ENCODE data around the gene SCN1B. TPM values are rescaled to one million over a fixed set of nuclear protein-coding genes. Genes with fewer than 3 reads are reported as not detected.

The SCN1B gene
- total RNA-seq, 6 experiments from 2014 or later: 2.6 to 4.9 (median 3.6) TPM

- ATAC-seq (no peak), DNase-seq (no peak)
- Histone ChIP-seq H3K4me3 (peak overlapping the region; percentile 7 to 51 (median 9)), H3K4me1 (peaks cover 0 to under 1% (median 0%) of the 10 kb centered on the region in 4 donors), H3K36me3 (peaks cover 0 to 4% (median 2%) of the 10 kb centered on the region in 4 donors), H3K27ac (no peak overlapping the region), H3K27me3 (no peaks in the 10 kb centered on the region), H3K9me3 (no peaks in the 10 kb centered on the region)
- TF ChIP-seq CTCF (IDR thresholded peaks at IDR 0.05): no peak
- no peak for TF ChIP-seq POLR2A (IDR thresholded peaks at IDR 0.05)
- intact Hi-C loops (cut with DNase I): no loop called here
- 50% methylated on average over 1 of the region's 11 CpGs for WGBS (ENCODE audit: insufficient coverage, low coverage, low lambda C conversion rate, missing lambda C conversion rate)
Observed at GRCh38 chr19:35029737-35030256, 473 bp upstream of the SCN1B start.

GRCh38 chr19:35031072-35031881 is 1.0 kb downstream of the SCN1B start:
- Histone ChIP-seq H3K27ac (no peak overlapping the region), H3K27me3 (no peaks in the 10 kb centered on the region), H3K4me3 (peak overlapping the region; percentile 32 to 51 (median 40)), H3K4me1 (peaks cover 0 to 6% (median 0%) of the 10 kb centered on the region in 4 donors), H3K36me3 (peaks cover 0 to 4% (median 1%) of the 10 kb centered on the region in 4 donors), H3K9me3 (no peaks in the 10 kb centered on the region)
- intact Hi-C loops (cut with DNase I): no loop called here
- TF ChIP-seq POLR2A (IDR thresholded peaks at IDR 0.05): no peak
- no peak for TF ChIP-seq CTCF (IDR thresholded peaks at IDR 0.05)
- WGBS (ENCODE audit: insufficient coverage, low coverage, low lambda C conversion rate, missing lambda C conversion rate): 10% methylated on average over 31 of the region's 31 CpGs
- peak in 3 of 4 donors; percentile 5 to 15 (median 6) for ATAC-seq
- DNase-seq: no peak

GRCh38 chr19:35032356-35032865 is 2.1 kb downstream of the SCN1B start:
- ATAC-seq: no peak
- Histone ChIP-seq H3K4me1 (peaks cover 0 to 6% (median 0%) of the 10 kb centered on the region in 4 donors), H3K27me3 (no peaks in the 10 kb centered on the region), H3K36me3 (peaks cover 0 to 2% (median 0%) of the 10 kb centered on the region in 4 donors), H3K9me3 (no peaks in the 10 kb centered on the region), H3K27ac (no peak overlapping the region), H3K4me3 (no peak overlapping the region)
- no peak for DNase-seq
- intact Hi-C loops (cut with DNase I): no loop called here
- TF ChIP-seq POLR2A (IDR thresholded peaks at IDR 0.05) (no peak), CTCF (IDR thresholded peaks at IDR 0.05) (no peak)
- 90% methylated on average over 8 of the region's 17 CpGs for WGBS (ENCODE audit: insufficient coverage, low coverage, low lambda C conversion rate, missing lambda C conversion rate)

GRCh38 chr19:35033067-35034004 is 3.1 kb downstream of the SCN1B start:
- 88% methylated on average over 12 of the region's 30 CpGs for WGBS (ENCODE audit: insufficient coverage, low coverage, low lambda C conversion rate, missing lambda C conversion rate)
- DNase-seq: no peak
- Histone ChIP-seq H3K4me3 (no peak overlapping the region), H3K27ac (no peak overlapping the region), H3K4me1 (peaks cover 0 to 11% (median 0%) of the 10 kb centered on the region in 4 donors), H3K27me3 (no peaks in the 10 kb centered on the region), H3K9me3 (no peaks in the 10 kb centered on the region), H3K36me3 (peaks cover 0 to 2% (median 0%) of the 10 kb centered on the region in 4 donors)
- ATAC-seq: no peak
- TF ChIP-seq CTCF (IDR thresholded peaks at IDR 0.05) (no peak), POLR2A (IDR thresholded peaks at IDR 0.05) (no peak)
- intact Hi-C loops (cut with DNase I): no loop called here
